ENCODE measurements around the gene INTS11. TPM values are rescaled to one million over a fixed set of nuclear protein-coding genes. Genes with fewer than 3 reads are reported as not detected.

The INTS11 gene
- total RNA-seq, 1 donor from 2014 or later: 84.8 TPM

DNA sequence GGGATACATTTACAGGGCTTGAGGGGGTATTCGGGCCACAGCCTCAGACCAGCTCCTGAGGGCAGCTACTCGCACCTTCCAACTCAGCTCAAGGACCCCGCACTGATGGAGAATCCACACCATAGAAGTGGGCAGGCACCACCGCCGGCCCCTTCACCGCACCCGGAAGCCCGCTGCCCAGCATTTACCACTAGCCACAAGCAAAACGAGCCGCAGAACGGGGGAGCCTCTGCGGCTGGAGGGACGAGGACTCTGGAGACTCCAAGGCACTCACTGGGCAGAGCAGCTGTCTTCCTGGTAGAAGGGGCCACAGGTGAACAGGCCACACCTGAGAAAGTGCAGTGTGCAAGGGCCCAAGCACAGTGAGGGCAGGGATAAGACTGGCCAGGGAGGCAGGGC lies 56.2 kb downstream of the INTS11 start:
- Histone ChIP-seq H4K20me1 (ENCODE audit: insufficient read depth, low read length) (peaks cover 56% of the 10 kb centered on the region), H3K9me3 (ENCODE audit: insufficient read depth, low read depth, low read length) (no peaks in the 10 kb centered on the region), H3K4me2 (ENCODE audit: low read length) (no peak overlapping the region), H3K4me3 (ENCODE audit: insufficient read depth, low read depth, low read length) (no peak overlapping the region), H3K9ac (ENCODE audit: low read length) (no peak overlapping the region), H3K27me3 (ENCODE audit: insufficient read depth, low read length) (no peaks in the 10 kb centered on the region), H3K79me2 (ENCODE audit: insufficient read depth, low read length) (peaks cover 79% of the 10 kb centered on the region), H3K27ac (ENCODE audit: low read depth, low read length) (no peak overlapping the region), H3K4me1 (ENCODE audit: insufficient read depth, low read length) (peaks cover 43% of the 10 kb centered on the region), H3K36me3 (ENCODE audit: insufficient read depth, low read length) (peaks cover 4% of the 10 kb centered on the region), H2AFZ (ENCODE audit: low read depth, low read length) (no peak overlapping the region)
- FAIRE-seq (no peak), DNase-seq (ENCODE audit: low read depth) (no peak)
- TF ChIP-seq EZH2 (IDR thresholded peaks at IDR 0.05; ENCODE audit: insufficient read depth, low read length): no peak
- TF ChIP-seq, protein P1, sequence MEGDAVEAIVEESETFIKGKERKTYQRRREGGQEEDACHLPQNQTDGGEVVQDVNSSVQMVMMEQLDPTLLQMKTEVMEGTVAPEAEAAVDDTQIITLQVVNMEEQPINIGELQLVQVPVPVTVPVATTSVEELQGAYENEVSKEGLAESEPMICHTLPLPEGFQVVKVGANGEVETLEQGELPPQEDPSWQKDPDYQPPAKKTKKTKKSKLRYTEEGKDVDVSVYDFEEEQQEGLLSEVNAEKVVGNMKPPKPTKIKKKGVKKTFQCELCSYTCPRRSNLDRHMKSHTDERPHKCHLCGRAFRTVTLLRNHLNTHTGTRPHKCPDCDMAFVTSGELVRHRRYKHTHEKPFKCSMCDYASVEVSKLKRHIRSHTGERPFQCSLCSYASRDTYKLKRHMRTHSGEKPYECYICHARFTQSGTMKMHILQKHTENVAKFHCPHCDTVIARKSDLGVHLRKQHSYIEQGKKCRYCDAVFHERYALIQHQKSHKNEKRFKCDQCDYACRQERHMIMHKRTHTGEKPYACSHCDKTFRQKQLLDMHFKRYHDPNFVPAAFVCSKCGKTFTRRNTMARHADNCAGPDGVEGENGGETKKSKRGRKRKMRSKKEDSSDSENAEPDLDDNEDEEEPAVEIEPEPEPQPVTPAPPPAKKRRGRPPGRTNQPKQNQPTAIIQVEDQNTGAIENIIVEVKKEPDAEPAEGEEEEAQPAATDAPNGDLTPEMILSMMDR (IDR thresholded peaks at IDR 0.05; ENCODE audit: insufficient read depth, low read depth, low read length): no peak
- peaks cover 17% of the 10 kb centered on the region for H3K36me3 Mint-ChIP-seq (ENCODE audit: low read depth, unreplicated experiment)
- H3K4me1 Mint-ChIP-seq (ENCODE audit: low read depth, unreplicated experiment): peaks cover 40% of the 10 kb centered on the region
- H3K27me3 Mint-ChIP-seq (ENCODE audit: low read depth, unreplicated experiment): no peaks in the 10 kb centered on the region
- peak overlapping the region; percentile 58 for H3K27ac Mint-ChIP-seq (ENCODE audit: unreplicated experiment)
- no peaks in the 10 kb centered on the region for H3K9me3 Mint-ChIP-seq (ENCODE audit: unreplicated experiment)
- no peak overlapping the region for H3K4me3 Mint-ChIP-seq (ENCODE audit: unreplicated experiment)

DNA sequence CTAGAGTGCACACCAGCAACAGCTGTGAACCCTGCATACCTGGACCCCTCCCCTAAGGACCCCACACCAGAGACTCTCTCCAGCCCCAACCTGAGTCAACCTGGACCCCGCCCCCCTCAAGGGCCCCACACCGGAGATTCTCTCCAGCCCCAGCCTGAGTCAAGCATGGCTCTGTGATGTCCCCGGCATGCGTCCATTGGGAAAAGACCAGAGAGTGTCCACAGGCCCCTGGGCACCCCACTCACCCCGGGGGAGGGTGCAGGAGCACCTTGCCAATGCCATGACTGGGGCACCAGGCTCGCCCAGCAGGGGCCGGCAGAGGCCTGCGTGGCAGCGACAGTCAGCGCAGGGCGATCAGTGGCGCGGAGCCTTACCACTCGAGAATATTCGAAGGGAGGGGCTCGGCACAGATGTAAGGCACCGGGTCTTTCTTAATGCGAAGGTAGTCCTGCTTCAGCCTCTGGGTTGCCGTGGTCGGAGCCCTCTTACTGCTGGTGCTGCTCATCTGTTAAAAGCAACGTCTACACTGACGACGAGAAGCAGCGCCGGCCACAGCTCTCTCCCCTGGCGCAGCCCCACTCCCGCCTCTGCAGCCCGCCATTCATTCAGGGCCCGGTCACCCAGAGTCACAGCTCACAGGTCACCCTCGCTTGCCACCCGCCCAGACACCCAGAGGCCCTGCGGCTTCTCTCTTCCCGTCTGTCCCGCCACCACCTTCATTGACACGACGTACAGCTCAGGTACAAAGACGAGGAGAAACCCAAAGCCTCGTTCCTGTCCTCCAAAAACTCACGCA lies 56.8 kb downstream of the INTS11 start:
- FAIRE-seq (no peak), DNase-seq (ENCODE audit: low read depth) (no peak)
- H3K9me3 Mint-ChIP-seq (ENCODE audit: unreplicated experiment): no peaks in the 10 kb centered on the region
- H3K27me3 ChIP-seq (ENCODE audit: insufficient read depth, low read length): no peaks in the 10 kb centered on the region
- H3K4me3 ChIP-seq (ENCODE audit: insufficient read depth, low read depth, low read length): no peak overlapping the region
- H3K4me1 Mint-ChIP-seq (ENCODE audit: low read depth, unreplicated experiment): peaks cover 41% of the 10 kb centered on the region
- H3K4me2 ChIP-seq (ENCODE audit: low read length): no peak overlapping the region
- H3K9me3 ChIP-seq (ENCODE audit: insufficient read depth, low read depth, low read length): no peaks in the 10 kb centered on the region
- H4K20me1 ChIP-seq (ENCODE audit: insufficient read depth, low read length): peaks cover 51% of the 10 kb centered on the region
- H3K4me3 Mint-ChIP-seq (ENCODE audit: unreplicated experiment): no peak overlapping the region
- no peaks in the 10 kb centered on the region for H3K27me3 Mint-ChIP-seq (ENCODE audit: low read depth, unreplicated experiment)
- peaks cover 79% of the 10 kb centered on the region for H3K79me2 ChIP-seq (ENCODE audit: insufficient read depth, low read length)
- H3K4me1 ChIP-seq (ENCODE audit: insufficient read depth, low read length): peaks cover 40% of the 10 kb centered on the region
- TF ChIP-seq, protein P1 (IDR thresholded peaks at IDR 0.05; ENCODE audit: insufficient read depth, low read depth, low read length): no peak
- TF ChIP-seq EZH2 (IDR thresholded peaks at IDR 0.05; ENCODE audit: insufficient read depth, low read length): no peak
- no peak overlapping the region for H2AFZ ChIP-seq (ENCODE audit: low read depth, low read length)
- H3K36me3 ChIP-seq (ENCODE audit: insufficient read depth, low read length): peaks cover 10% of the 10 kb centered on the region
- H3K27ac Mint-ChIP-seq (ENCODE audit: unreplicated experiment): peak overlapping the region; percentile 58
- peak overlapping the region; percentile 21 for H3K27ac ChIP-seq (ENCODE audit: low read depth, low read length)
- peaks cover 17% of the 10 kb centered on the region for H3K36me3 Mint-ChIP-seq (ENCODE audit: low read depth, unreplicated experiment)
- H3K9ac ChIP-seq (ENCODE audit: low read length): no peak overlapping the region

DNA sequence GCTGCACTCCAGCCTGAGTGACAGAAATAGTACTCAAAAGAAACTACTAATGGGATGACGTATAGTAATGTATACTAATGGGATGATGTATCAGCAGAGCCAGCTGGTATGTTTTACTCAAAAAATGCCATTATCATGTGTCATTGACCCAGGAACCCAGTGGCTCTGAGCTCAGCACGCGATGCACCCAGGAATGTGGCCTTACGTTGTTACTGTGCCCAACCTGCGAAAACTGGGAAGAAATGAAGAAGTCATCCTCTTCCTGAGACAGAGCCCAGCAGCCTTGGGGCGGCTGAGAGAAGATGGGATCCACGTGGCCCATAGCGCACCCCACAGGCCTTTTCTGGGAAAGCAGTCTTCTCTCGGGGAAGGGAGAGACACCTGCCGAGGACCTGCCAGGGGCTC lies 59.6 kb downstream of the INTS11 start:
- DNase-seq (ENCODE audit: low read depth): peak; percentile 98
- no peaks in the 10 kb centered on the region for H3K27me3 Mint-ChIP-seq (ENCODE audit: low read depth, unreplicated experiment)
- H3K27me3 ChIP-seq (ENCODE audit: insufficient read depth, low read length): no peaks in the 10 kb centered on the region
- no peak overlapping the region for H2AFZ ChIP-seq (ENCODE audit: low read depth, low read length)
- H3K79me2 ChIP-seq (ENCODE audit: insufficient read depth, low read length): peaks cover 74% of the 10 kb centered on the region
- H3K36me3 Mint-ChIP-seq (ENCODE audit: low read depth, unreplicated experiment): peaks cover 15% of the 10 kb centered on the region
- H3K9ac ChIP-seq (ENCODE audit: low read length): peak overlapping the region; percentile 82
- no peak for TF ChIP-seq EZH2 (IDR thresholded peaks at IDR 0.05; ENCODE audit: insufficient read depth, low read length)
- TF ChIP-seq, protein P1 (IDR thresholded peaks at IDR 0.05; ENCODE audit: insufficient read depth, low read depth, low read length): peak; percentile 58
- H3K36me3 ChIP-seq (ENCODE audit: insufficient read depth, low read length): peaks cover 15% of the 10 kb centered on the region
- FAIRE-seq: peak; percentile 89
- peak overlapping the region; percentile 66 for H3K4me2 ChIP-seq (ENCODE audit: low read length)
- peak overlapping the region; percentile 57 for H3K4me3 Mint-ChIP-seq (ENCODE audit: unreplicated experiment)
- no peaks in the 10 kb centered on the region for H3K9me3 Mint-ChIP-seq (ENCODE audit: unreplicated experiment)
- H3K4me3 ChIP-seq (ENCODE audit: insufficient read depth, low read depth, low read length): no peak overlapping the region
- H3K9me3 ChIP-seq (ENCODE audit: insufficient read depth, low read depth, low read length): no peaks in the 10 kb centered on the region
- H3K4me1 ChIP-seq (ENCODE audit: insufficient read depth, low read length): peaks cover 20% of the 10 kb centered on the region
- H3K4me1 Mint-ChIP-seq (ENCODE audit: low read depth, unreplicated experiment): peaks cover 25% of the 10 kb centered on the region
- H3K27ac ChIP-seq (ENCODE audit: low read depth, low read length): peak overlapping the region; percentile 97
- peaks cover 34% of the 10 kb centered on the region for H4K20me1 ChIP-seq (ENCODE audit: insufficient read depth, low read length)
- peak overlapping the region; percentile 98 for H3K27ac Mint-ChIP-seq (ENCODE audit: unreplicated experiment)

Data from astrocyte (in vitro differentiated cells and primary cell).